Measurements from ENCODE around the gene PDK3.
A peak's percentile ranks its signal among the peaks of the same experiment; 100 is the strongest.

Gene PDK3

DNA sequence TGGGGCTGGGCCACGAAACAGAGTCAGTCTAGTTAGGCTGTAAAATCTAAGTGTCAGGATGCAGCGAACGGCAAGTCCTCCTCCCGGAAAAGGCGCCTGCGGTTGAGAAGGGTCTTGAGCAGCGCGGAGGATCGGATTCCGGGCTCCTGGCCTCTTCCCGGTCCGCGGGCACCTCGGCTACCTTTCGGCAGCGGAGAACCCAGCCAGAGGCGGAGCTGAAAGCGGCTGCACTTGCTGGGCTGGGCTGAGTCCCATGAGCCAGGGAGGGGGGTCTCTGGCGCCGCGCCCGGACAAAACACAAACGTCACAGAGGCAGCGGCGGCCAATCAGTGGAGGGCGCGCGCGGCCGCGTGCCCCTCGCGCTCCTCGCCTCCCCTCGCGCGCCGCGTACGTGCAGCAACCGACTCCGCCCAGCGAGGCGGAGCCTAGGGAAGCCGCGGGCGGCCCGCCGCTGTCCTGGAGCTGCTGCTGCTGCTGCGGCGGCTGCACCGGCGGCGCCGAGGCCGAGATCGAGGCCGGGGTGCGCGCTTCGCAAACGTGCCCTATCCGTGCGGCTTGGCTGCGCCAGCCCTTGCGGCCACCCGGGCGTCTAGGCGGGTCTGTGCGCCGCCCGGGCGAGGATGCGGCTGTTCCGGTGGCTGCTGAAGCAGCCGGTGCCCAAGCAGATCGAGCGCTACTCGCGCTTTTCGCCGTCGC, at the start of gene PDK3:
Gene PDK3 (plus strand): TSS at position 451 of the 696 bp plus-strand sequence. CDS start 170 bp downstream, at position 621.
- no peaks in the 10 kb centered on the region for H3K9me3 Mint-ChIP-seq
- no peaks in the 10 kb centered on the region for H3K27me3 Mint-ChIP-seq
- peak within 1 kb of the TSS; percentile 81 for H3K4me3 Mint-ChIP-seq
- H3K4me1 Mint-ChIP-seq (ENCODE audit: low read depth) = peaks cover 38% of the 10 kb centered on the region
- peak within 1 kb of the TSS; percentile 91 for H3K27ac Mint-ChIP-seq
- H3K36me3 Mint-ChIP-seq (ENCODE audit: low read depth) = peaks cover 2% of the 10 kb centered on the region
- DNase-seq = peak; percentile 87

DNA sequence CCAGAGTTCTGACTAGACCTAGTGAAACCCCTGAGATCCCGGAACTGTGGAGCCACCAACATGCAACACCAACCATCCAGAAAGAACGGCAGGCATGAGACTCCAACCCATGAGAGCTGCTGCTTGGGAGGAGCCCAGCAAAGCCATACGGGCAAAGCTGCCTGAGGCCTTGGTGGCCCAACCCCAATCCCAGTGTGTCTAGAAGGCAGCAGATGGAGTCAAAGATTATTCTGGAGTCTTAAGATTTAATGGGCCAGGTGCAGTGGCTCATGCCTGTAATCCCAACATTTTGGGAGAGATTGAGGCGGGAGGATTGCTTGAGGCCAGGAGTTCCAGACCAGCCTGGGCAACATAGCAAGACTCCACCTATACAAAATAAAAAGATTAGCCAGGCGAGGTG, 49.2 kb upstream of the PDK3 start:
- Mint-ChIP-seq H3K4me1 (ENCODE audit: low read depth) (no peaks in the 10 kb centered on the region), H3K4me3 (no peak overlapping the region), H3K27me3 (peaks cover 31% of the 10 kb centered on the region), H3K36me3 (ENCODE audit: low read depth) (no peaks in the 10 kb centered on the region), H3K9me3 (peaks cover 2% of the 10 kb centered on the region), H3K27ac (no peak overlapping the region)
- no peak for DNase-seq

DNA sequence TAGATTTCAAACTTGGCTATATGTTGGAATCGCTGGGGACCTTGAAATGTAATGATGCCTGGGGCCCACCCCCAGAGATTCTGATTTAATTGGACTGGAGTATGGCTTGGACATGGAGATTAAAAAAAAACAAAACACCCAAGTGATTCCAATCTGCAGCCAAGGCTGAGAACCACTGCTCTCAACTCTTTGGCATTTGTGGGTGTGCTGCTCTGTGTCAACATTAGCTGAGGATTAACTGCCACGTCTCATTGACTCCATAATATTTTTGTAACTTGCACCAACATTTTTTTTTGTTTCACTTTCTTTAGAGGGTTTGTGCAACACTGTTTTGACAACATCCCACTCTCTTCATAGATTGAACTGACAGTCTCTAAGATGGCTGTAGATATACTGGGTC, 41.1 kb upstream of the PDK3 start:
- H3K27me3 Mint-ChIP-seq = peaks cover 18% of the 10 kb centered on the region
- peaks cover 5% of the 10 kb centered on the region for H3K4me1 Mint-ChIP-seq (ENCODE audit: low read depth)

GRCh38 chrX:24424948-24425347, 40.1 kb upstream of the PDK3 start:
- Mint-ChIP-seq H3K4me1 (ENCODE audit: low read depth) (peaks cover 5% of the 10 kb centered on the region), H3K27ac (no peak overlapping the region), H3K27me3 (peaks cover 18% of the 10 kb centered on the region), H3K9me3 (peaks cover 1% of the 10 kb centered on the region), H3K36me3 (ENCODE audit: low read depth) (no peaks in the 10 kb centered on the region), H3K4me3 (no peak overlapping the region)
- DNase-seq = no peak

More for the DNA sequence above, 41.1 kb upstream of the PDK3 start:
- Mint-ChIP-seq H3K9me3 (peaks cover 2% of the 10 kb centered on the region), H3K4me3 (no peak overlapping the region), H3K36me3 (ENCODE audit: low read depth) (no peaks in the 10 kb centered on the region), H3K27ac (no peak overlapping the region)
- no peak for DNase-seq

- no peak for DNase-seq
- Mint-ChIP-seq H3K9me3 (no peaks in the 10 kb centered on the region), H3K4me1 (ENCODE audit: low read depth) (peaks cover 5% of the 10 kb centered on the region), H3K4me3 (no peak overlapping the region), H3K27me3 (peaks cover 17% of the 10 kb centered on the region), H3K36me3 (ENCODE audit: low read depth) (no peaks in the 10 kb centered on the region), H3K27ac (no peak overlapping the region)
Observed at GRCh38 chrX:24425806-24426205, 39.3 kb upstream of the PDK3 start.

GRCh38 chrX:24426340-24426913, 38.7 kb upstream of the PDK3 start:
- H3K9me3 Mint-ChIP-seq = no peaks in the 10 kb centered on the region
- peaks cover 5% of the 10 kb centered on the region for H3K4me1 Mint-ChIP-seq (ENCODE audit: low read depth)
- peak; percentile 31 for DNase-seq
- H3K36me3 Mint-ChIP-seq (ENCODE audit: low read depth) = no peaks in the 10 kb centered on the region
- H3K4me3 Mint-ChIP-seq = no peak overlapping the region
- no peak overlapping the region for H3K27ac Mint-ChIP-seq
- H3K27me3 Mint-ChIP-seq = peaks cover 20% of the 10 kb centered on the region

- H3K36me3 Mint-ChIP-seq (ENCODE audit: low read depth) = no peaks in the 10 kb centered on the region
- H3K9me3 Mint-ChIP-seq = no peaks in the 10 kb centered on the region
- H3K4me3 Mint-ChIP-seq = no peak overlapping the region
- H3K27me3 Mint-ChIP-seq = peaks cover 26% of the 10 kb centered on the region
- no peak for DNase-seq
- peaks cover 5% of the 10 kb centered on the region for H3K4me1 Mint-ChIP-seq (ENCODE audit: low read depth)
- no peak overlapping the region for H3K27ac Mint-ChIP-seq
Observed at GRCh38 chrX:24426921-24427746, 38.0 kb upstream of the PDK3 start.

GRCh38 chrX:24427747-24428019, 37.4 kb upstream of the PDK3 start:
- no peaks in the 10 kb centered on the region for H3K9me3 Mint-ChIP-seq
- no peaks in the 10 kb centered on the region for H3K36me3 Mint-ChIP-seq (ENCODE audit: low read depth)
- no peak overlapping the region for H3K4me3 Mint-ChIP-seq
- no peak overlapping the region for H3K27ac Mint-ChIP-seq
- H3K27me3 Mint-ChIP-seq = peaks cover 26% of the 10 kb centered on the region
- peaks cover 5% of the 10 kb centered on the region for H3K4me1 Mint-ChIP-seq (ENCODE audit: low read depth)
- DNase-seq = no peak

DNA sequence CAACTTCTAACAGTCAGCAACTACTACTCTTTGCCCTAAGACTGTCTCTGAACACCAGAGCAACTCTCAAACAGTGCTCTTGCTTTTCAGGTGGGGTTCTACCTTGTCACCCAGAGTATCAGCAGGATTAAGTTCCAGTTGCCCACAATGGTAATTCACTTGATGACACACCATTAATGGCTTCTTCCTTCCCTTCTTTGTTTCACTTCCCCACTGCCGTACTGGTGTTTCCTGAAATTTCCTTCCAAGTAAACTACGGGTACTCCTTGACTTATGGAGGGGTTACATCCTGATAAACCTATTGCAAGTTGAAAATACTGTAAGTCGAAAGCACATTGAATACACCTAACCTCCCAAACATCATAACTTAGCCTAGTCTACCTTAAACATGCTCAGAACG, 36.6 kb upstream of the PDK3 start:
- H3K4me3 Mint-ChIP-seq = no peak overlapping the region

GRCh38 chrX:24435060-24435459, 30.0 kb upstream of the PDK3 start:
- Mint-ChIP-seq H3K36me3 (ENCODE audit: low read depth) (no peaks in the 10 kb centered on the region), H3K27me3 (peaks cover 36% of the 10 kb centered on the region)

More for the DNA sequence above, 36.6 kb upstream of the PDK3 start:
- Mint-ChIP-seq H3K27ac (no peak overlapping the region), H3K9me3 (no peaks in the 10 kb centered on the region), H3K4me1 (ENCODE audit: low read depth) (peaks cover 5% of the 10 kb centered on the region), H3K27me3 (peaks cover 33% of the 10 kb centered on the region), H3K36me3 (ENCODE audit: low read depth) (no peaks in the 10 kb centered on the region)
- no peak for DNase-seq

DNA sequence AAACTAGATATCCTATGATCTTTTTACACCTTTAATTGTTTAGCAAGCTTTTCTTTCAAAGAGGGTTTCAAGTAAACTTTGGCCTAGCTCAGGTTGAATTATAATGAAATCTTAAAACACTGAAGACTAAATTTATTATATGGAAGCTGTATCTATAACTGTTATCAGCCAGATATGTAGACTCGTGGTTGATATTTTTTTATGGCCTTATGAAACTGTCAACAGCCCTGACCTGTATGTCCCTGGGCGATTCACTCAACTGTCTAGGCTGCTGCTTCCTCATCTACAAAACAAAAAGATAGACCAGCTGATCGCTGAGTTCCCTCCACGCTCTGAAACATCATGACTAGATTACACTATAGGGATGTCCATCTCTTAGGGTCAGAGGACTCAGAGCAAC, 21.2 kb upstream of the PDK3 start:
- Mint-ChIP-seq H3K36me3 (ENCODE audit: low read depth) (no peaks in the 10 kb centered on the region), H3K27me3 (peaks cover 26% of the 10 kb centered on the region), H3K4me3 (no peak overlapping the region), H3K27ac (no peak overlapping the region), H3K9me3 (no peaks in the 10 kb centered on the region), H3K4me1 (ENCODE audit: low read depth) (no peaks in the 10 kb centered on the region)
- DNase-seq = no peak

More at GRCh38 chrX:24435060-24435459, 30.0 kb upstream of the PDK3 start:
- H3K4me1 Mint-ChIP-seq (ENCODE audit: low read depth) = peaks cover 7% of the 10 kb centered on the region
- no peak overlapping the region for H3K27ac Mint-ChIP-seq
- H3K4me3 Mint-ChIP-seq = no peak overlapping the region
- no peaks in the 10 kb centered on the region for H3K9me3 Mint-ChIP-seq
- DNase-seq = no peak

DNA sequence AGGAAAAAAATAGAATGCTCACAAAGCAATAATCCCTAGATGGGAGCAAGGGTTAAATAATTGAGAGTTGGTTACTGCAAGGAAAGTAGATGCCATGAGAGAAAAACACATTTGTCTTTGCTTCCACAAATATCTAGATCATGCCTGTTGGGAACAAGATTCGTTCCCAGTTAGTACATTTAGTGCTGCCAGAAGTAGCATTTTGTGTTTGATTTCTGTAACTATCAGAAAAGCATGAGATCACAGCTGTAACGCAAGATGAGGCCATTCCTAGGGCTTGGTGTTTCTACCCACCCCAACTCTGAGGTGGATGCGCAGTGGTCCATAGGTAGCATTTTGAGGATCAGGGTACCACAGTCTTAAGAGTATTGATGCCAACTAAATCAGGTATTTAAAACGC, 20.4 kb upstream of the PDK3 start:
- Mint-ChIP-seq H3K27ac (no peak overlapping the region), H3K4me1 (ENCODE audit: low read depth) (no peaks in the 10 kb centered on the region), H3K36me3 (ENCODE audit: low read depth) (no peaks in the 10 kb centered on the region), H3K9me3 (no peaks in the 10 kb centered on the region), H3K4me3 (no peak overlapping the region), H3K27me3 (peaks cover 26% of the 10 kb centered on the region)
- DNase-seq = no peak

GRCh38 chrX:24448762-24449250, 16.3 kb upstream of the PDK3 start:
- H3K4me3 Mint-ChIP-seq = no peak overlapping the region
- H3K27ac Mint-ChIP-seq = no peak overlapping the region
- no peaks in the 10 kb centered on the region for H3K36me3 Mint-ChIP-seq (ENCODE audit: low read depth)
- no peaks in the 10 kb centered on the region for H3K4me1 Mint-ChIP-seq (ENCODE audit: low read depth)
- H3K27me3 Mint-ChIP-seq = peaks cover 26% of the 10 kb centered on the region
- no peak for DNase-seq
- peaks cover 7% of the 10 kb centered on the region for H3K9me3 Mint-ChIP-seq

- no peak overlapping the region for H3K4me3 Mint-ChIP-seq
- peaks cover 6% of the 10 kb centered on the region for H3K27me3 Mint-ChIP-seq
- H3K27ac Mint-ChIP-seq = no peak overlapping the region
- DNase-seq = no peak
- peaks cover 26% of the 10 kb centered on the region for H3K4me1 Mint-ChIP-seq (ENCODE audit: low read depth)
- no peaks in the 10 kb centered on the region for H3K36me3 Mint-ChIP-seq (ENCODE audit: low read depth)
- no peaks in the 10 kb centered on the region for H3K9me3 Mint-ChIP-seq
Observed at GRCh38 chrX:24463077-24463476, 2.0 kb upstream of the PDK3 start.

DNA sequence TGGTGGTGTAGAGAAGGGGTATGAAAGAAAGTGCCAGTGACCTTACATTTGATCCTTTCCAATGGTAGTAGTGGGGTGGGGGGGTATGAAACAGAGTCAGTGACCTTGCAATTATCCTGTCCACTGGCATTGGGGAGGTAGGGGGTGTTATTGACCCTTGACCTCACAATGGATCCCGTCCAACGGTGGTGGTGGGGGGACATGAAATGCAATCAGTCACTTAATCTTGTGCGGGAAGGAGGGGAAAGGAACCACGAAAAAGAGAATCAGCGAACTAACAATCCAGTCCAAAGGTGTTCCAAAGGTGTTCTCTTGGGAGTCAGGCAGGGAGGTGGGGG, 619 bp upstream of the PDK3 start:
- no peaks in the 10 kb centered on the region for H3K9me3 Mint-ChIP-seq
- peaks cover 2% of the 10 kb centered on the region for H3K36me3 Mint-ChIP-seq (ENCODE audit: low read depth)
- peak overlapping the region; percentile 81 for H3K4me3 Mint-ChIP-seq
- H3K27me3 Mint-ChIP-seq = no peaks in the 10 kb centered on the region
- peak overlapping the region; percentile 91 for H3K27ac Mint-ChIP-seq
- peaks cover 37% of the 10 kb centered on the region for H3K4me1 Mint-ChIP-seq (ENCODE audit: low read depth)
- DNase-seq = no peak

Measured in activated T-cell treated with anti-CD3 and anti-CD28 coated beads, Interleukin-2, amount 50 U/mL, for 24 hours (primary cell).